Epithelial cell of prostate (primary cell): ENCODE results near the gene LRRC55.

ENCODE experiments used
- DNase-seq: peaks from one replicate; pipeline ENCODE4 v3.0.0-alpha.2; 2011; ENCODE audit warnings: low read depth, low spot score
- H3K27ac ChIP-seq: fragments of 450-650 bp; 2 replicates; pipeline ENCODE4 v1.5.1; 2017; ENCODE audit warnings: mild to moderate bottlenecking

The LRRC55 gene

DNA sequence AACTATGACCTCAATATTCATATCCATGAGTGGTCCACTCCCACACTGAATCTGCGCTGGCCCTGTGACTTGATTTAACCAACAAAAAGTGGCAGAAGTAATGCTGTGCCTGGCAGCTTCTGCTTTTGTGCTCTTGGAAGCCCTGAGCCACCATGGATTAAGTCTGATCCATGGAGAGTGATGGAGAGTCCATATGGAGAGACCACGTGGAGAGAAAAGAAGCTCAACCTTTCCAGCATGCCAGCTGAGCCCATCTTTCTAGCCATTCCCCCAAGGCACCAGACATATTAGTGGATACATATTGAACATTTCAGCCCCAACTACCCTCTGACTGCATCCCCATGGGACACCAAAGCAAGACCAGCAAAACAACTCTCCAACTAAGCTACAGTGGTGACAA, 16.0 kb downstream of the LRRC55 start:
- no peak overlapping the region for H3K27ac ChIP-seq

GRCh38 chr11:57199330-57199729, 17.6 kb downstream of the LRRC55 start:
- H3K27ac ChIP-seq = no peak overlapping the region
- DNase-seq = no peak

More for the DNA sequence above, 16.0 kb downstream of the LRRC55 start:
- no peak for DNase-seq

GRCh38 chr11:57200917-57201316, 19.2 kb downstream of the LRRC55 start:
- DNase-seq = no peak

GRCh38 chr11:57202281-57202680, 20.5 kb downstream of the LRRC55 start:
- DNase-seq = no peak
- H3K27ac ChIP-seq = no peak overlapping the region

More at GRCh38 chr11:57200917-57201316, 19.2 kb downstream of the LRRC55 start:
- no peak overlapping the region for H3K27ac ChIP-seq

- H3K27ac ChIP-seq = no peak overlapping the region
- DNase-seq = no peak
Observed at GRCh38 chr11:57203359-57203758, 21.6 kb downstream of the LRRC55 start.

GRCh38 chr11:57203882-57204480, 22.2 kb downstream of the LRRC55 start:
- no peak for DNase-seq
- H3K27ac ChIP-seq = no peak overlapping the region

DNA sequence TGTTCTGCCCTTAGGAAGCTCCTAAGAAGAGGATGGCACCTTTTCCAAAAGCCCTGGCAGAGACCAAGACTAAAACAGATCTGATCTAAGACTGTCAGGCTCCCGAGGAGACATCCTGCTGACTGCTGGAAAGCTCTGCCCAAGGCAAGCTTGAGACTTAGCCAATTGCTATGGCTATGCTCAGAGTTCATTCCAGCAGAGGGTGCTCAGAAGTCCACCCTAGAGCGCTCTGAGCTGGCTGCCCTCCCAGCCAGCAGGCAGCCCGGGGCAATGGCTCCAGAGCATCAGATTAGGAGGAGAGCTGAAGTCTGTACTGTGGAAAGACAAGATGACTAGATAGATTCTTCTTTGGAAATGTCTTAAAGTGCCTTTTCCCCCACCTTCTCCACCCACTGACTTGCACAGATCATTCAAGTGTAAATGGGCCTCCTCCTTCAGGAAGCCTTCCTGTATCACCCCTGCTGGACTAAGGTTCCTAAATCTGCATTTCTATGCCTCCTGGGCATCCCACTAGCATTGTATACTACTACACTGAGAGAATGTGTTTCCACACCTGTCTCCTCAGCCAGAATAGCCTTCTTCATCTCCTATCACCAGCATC, 23.4 kb downstream of the LRRC55 start:
- H3K27ac ChIP-seq = no peak overlapping the region
- DNase-seq = no peak

GRCh38 chr11:57207168-57207567, 25.4 kb downstream of the LRRC55 start:
- no peak overlapping the region for H3K27ac ChIP-seq
- no peak for DNase-seq

GRCh38 chr11:57210781-57211180, 29.0 kb downstream of the LRRC55 start:
- H3K27ac ChIP-seq = no peak overlapping the region
- DNase-seq = no peak

GRCh38 chr11:57213342-57214097, 31.8 kb downstream of the LRRC55 start:
- H3K27ac ChIP-seq = no peak overlapping the region
- no peak for DNase-seq

DNA sequence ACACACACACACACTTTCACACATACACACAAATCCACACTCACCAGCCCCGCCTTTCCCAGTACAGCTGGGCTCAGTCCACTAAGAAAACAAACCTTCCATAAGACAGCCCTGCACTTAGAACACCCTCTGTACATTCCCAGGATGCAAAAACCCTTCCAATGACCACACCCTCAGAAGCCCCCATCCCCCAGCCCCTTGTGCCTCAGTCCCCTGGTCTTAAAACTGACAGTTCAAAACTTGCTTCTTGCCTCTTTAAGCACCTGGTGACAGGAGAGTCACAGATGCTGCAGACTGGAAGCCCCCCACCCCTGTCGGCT, 32.3 kb downstream of the LRRC55 start:
- DNase-seq = no peak

DNA sequence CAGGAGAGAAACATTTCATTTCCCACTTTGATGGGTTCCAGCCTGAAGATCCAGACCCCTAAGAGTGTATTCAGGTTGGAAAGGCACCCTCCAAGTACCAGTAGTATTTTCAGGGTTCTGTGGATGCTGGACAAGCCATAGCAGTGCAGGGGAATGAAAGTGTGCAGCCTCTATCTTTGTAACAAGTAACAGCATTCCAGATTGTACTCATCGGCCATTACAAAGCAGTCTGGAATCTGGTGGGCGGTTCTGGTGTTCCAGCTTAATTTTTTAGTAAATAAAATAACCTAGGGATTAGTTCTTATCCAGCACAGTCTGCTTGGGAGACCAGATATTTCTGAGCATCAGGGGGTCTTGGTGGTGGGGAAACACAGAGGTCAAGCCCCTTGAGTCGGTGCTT, 32.7 kb downstream of the LRRC55 start:
- DNase-seq = no peak
- no peak overlapping the region for H3K27ac ChIP-seq

More for the DNA sequence above, 32.3 kb downstream of the LRRC55 start:
- H3K27ac ChIP-seq = no peak overlapping the region

DNA sequence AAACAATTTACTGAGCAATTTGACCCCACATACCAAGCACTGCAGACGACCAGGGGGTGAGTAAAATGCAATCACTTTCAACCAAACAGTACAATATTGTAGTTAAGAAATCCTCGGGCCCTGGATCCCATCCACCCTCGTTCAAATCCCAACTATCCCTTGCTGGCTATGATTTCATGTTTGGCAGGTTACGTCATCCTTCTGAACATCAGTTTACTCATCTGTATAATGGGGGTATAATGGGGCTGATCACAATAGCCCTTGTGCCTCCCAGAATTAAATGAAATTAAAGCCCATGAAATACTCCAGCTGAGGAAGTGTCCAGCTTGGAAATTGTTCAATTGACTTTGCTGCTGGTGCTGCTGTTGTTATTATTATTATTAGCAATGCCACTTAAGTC, 34.7 kb downstream of the LRRC55 start:
- DNase-seq = no peak
- H3K27ac ChIP-seq = no peak overlapping the region

- H3K27ac ChIP-seq = no peak overlapping the region
- DNase-seq = no peak
Observed at GRCh38 chr11:57217053-57217452, 35.3 kb downstream of the LRRC55 start.

GRCh38 chr11:57219021-57219627, 37.4 kb downstream of the LRRC55 start:
- no peak overlapping the region for H3K27ac ChIP-seq
- no peak for DNase-seq

DNA sequence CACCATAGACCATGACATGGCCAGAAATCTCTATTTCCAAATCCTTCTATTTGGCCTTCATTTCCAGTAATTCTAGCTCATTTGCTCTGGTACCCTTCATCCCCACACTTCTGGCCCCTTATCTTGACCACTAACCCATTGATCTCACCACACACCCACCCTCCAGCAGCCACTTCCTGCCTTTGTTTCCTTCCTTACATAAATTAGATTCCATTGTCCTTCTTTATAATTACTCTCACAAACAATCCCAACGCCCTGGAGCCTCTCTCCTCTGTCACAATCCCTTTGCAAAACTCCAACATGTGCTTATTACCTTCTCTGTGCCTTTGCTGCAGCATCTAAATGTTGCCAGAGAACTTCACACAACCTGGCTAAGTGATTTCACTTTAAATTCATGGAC, 40.5 kb downstream of the LRRC55 start:
- DNase-seq = no peak
- no peak overlapping the region for H3K27ac ChIP-seq

GRCh38 chr11:57223601-57224000, 41.8 kb downstream of the LRRC55 start:
- no peak overlapping the region for H3K27ac ChIP-seq
- DNase-seq = no peak

DNA sequence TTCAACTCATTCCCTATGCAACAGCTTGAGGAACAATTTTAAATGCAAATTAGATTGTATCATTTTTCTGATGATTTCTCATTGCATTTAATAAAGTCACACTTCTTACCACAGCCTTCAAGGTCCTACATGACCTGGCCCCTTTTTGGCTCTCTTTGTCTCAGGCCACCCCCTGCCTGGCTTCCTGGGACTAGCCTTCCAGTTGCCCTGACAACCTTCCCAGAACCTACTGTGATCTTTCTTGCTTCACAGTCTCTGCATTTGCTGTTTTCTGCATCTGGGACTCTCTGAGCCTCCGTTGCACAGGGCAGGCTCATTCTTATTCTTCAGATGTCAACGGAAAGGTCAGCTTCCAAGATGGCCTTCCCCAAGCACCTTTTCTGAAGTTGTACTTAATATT, 42.4 kb downstream of the LRRC55 start:
- no peak for DNase-seq

DNA sequence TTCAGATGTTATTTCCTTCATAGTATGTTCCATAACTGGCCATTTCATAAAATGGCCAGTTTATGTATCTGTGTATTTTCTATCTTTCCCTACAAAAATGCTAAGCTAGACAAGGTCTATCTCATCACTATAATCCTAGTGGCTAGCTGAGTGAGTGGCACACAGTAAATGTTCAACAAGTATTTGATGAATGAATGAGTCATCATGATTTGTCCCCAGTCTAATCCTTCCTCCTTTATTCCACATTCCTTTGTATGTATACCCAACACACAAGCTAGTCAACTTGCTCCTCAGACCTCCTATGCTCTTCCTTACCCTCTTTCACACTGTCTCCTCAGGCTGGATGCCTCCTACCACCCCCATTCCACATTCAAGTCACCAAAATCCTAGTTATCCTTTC, 42.8 kb downstream of the LRRC55 start:
- H3K27ac ChIP-seq = no peak overlapping the region
- DNase-seq = peak; percentile 33

More for the DNA sequence above, 42.4 kb downstream of the LRRC55 start:
- H3K27ac ChIP-seq = no peak overlapping the region

GRCh38 chr11:57228600-57228999, 46.8 kb downstream of the LRRC55 start:
- H3K27ac ChIP-seq = no peak overlapping the region
- DNase-seq = no peak

DNA sequence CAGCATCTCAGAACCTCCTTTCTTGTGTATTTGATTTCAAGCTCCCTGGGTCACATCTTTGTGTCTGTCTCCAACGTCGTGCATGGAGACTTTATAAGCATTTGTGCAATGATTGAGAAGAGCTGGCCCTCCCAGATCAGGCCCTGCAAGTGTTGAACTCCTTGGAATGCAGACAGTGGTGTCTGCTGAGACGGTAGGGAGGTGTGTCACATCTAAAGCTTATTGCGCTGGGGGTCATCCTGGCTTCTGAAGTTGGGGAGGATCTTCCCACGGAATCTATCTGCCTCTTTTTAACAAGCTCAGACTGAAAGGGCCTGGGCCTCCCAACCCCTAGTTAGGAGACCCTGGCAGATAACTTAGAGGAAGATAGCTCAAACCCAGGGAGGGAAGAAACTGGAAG, 48.6 kb downstream of the LRRC55 start:
- no peak overlapping the region for H3K27ac ChIP-seq
- no peak for DNase-seq
